Endothelial cell of umbilical vein (primary cell): Measurements from ENCODE around the gene MYO9B. TPM values are rescaled to one million over a fixed set of nuclear protein-coding genes. Genes with fewer than 3 reads are reported as not detected.

Experiments
- BruUV-seq: library from RNA; stranded (reverse); fragments of 400-500 nt; replicated peaks from 2 replicates; lab custom pipeline; 2021; lab: Mats Ljungman, UMichigan
- CTCF ChIA-PET: fragments of 300-600, 350-600 bp; sonication (Branson Sonifier 250); formaldehyde crosslinking; loops from one replicate; lab custom pipeline; 2021; ENCODE audit warnings: antibody characterized with exemption, inconsistent platforms; lab: Charles Lee
- POLR2A ChIA-PET: fragments of 300-600, 350-600 bp; sonication (Branson Sonifier 250); formaldehyde crosslinking; loops from one replicate; lab custom pipeline; 2021; ENCODE audit warnings: antibody characterized with exemption, inconsistent platforms; lab: Charles Lee
- DNase-seq: peaks from one replicate; pipeline ENCODE4 v3.0.0-alpha.2; 2011; ENCODE audit warnings: low read depth, low spot score
- FAIRE-seq: peaks from 2 replicates; lab custom pipeline; 2011; peaks lifted over from hg19 to GRCh38; lab: Jason Lieb, UNC
- H2AFZ ChIP-seq: 2 replicates; pipeline ENCODE4 v1.6.0; 2012; ENCODE audit warnings: low read depth, low read length, control low read depth, inconsistent platforms
- H3K27ac ChIP-seq: 2 replicates; pipeline ENCODE4 v1.5.1; 2011; ENCODE audit warnings: low read depth, mild to moderate bottlenecking, control low read depth, low read length, moderate library complexity; ENCODE audit not compliant: insufficient read depth
- H3K27me3 ChIP-seq, 2 experiments: 2 replicates each; pipeline versions ENCODE4 v1.6.0 to v1.6.1; 2011; ENCODE audit warnings: low read length in 2 of 2, mixed read lengths in 1 of 2; ENCODE audit not compliant: control insufficient read depth in 2 of 2, insufficient read depth in 2 of 2
- H3K36me3 ChIP-seq, 2 experiments: 2 replicates in 1 of 2; 3 replicates in 1 of 2; pipeline ENCODE4 v1.5.1; 2011; ENCODE audit warnings: low read length in 2 of 2, mild to moderate bottlenecking in 1 of 2, moderate library complexity in 1 of 2; ENCODE audit not compliant: control insufficient read depth in 2 of 2, insufficient read depth in 2 of 2; ENCODE audit errors: extremely low read depth in 1 of 2
- H3K4me1 ChIP-seq: 3 replicates; pipeline ENCODE4 v1.5.1; 2011; ENCODE audit warnings: mild to moderate bottlenecking, low read length; ENCODE audit not compliant: control insufficient read depth, insufficient read depth; ENCODE audit errors: extremely low read depth
- H3K4me2 ChIP-seq: 2 replicates; pipeline ENCODE4 v1.6.1; 2011; ENCODE audit warnings: low read length, control low read depth, mixed read lengths; ENCODE audit not compliant: insufficient read depth
- H3K4me3 ChIP-seq, 3 experiments: fragments of 200-600 bp in 1 of 3; sonication (generic), shearing (Covaris generic) in 1 of 3; replicated peaks in 1 of 3; 2 replicates each; pipeline ENCODE4 v1.5.1; 2011 to 2016; ENCODE audit warnings: control low read depth in 3 of 3, low read length in 3 of 3, mild to moderate bottlenecking in 2 of 3, inconsistent platforms in 1 of 3, low read depth in 1 of 3, moderate library complexity in 1 of 3; ENCODE audit not compliant: insufficient read depth in 1 of 3
- H3K79me2 ChIP-seq: 2 replicates; pipeline ENCODE4 v1.6.0; 2012; ENCODE audit warnings: low read length, inconsistent platforms; ENCODE audit not compliant: control insufficient read depth, insufficient read depth
- H3K9ac ChIP-seq: replicated peaks from 2 replicates; pipeline ENCODE3; 2011; ENCODE audit warnings: low read length, control low read depth; ENCODE audit not compliant: insufficient read depth; ENCODE audit errors: extremely low read depth
- H3K9me1 ChIP-seq: replicated peaks from 3 replicates; pipeline ENCODE4 v1.6.0; 2011; ENCODE audit warnings: mild to moderate bottlenecking, low read length; ENCODE audit not compliant: control insufficient read depth, insufficient read depth; ENCODE audit errors: extremely low read depth
- H3K9me3 ChIP-seq: replicated peaks from 2 replicates; pipeline ENCODE4 v1.5.1; 2012; ENCODE audit warnings: low read length, inconsistent platforms; ENCODE audit not compliant: control insufficient read depth, insufficient read depth
- H4K20me1 ChIP-seq: replicated peaks from 2 replicates; pipeline ENCODE3; 2011; ENCODE audit warnings: mild to moderate bottlenecking, low read length; ENCODE audit not compliant: control insufficient read depth, insufficient read depth; ENCODE audit errors: extremely low read depth
- EZH2 ChIP-seq: IDR thresholded peaks from 2 replicates; pipeline ENCODE4 v1.6.1; 2012; ENCODE audit warnings: borderline replicate concordance, low read depth, mild to moderate bottlenecking, moderate library complexity, low read length, inconsistent platforms; ENCODE audit not compliant: severe bottlenecking
- FOS ChIP-seq: IDR thresholded peaks from 2 replicates; pipeline ENCODE4 v1.6.1; 2011; ENCODE audit warnings: mild to moderate bottlenecking, low read length, moderate library complexity, borderline replicate concordance; ENCODE audit not compliant: insufficient read depth
- GATA2 ChIP-seq: IDR thresholded peaks from 2 replicates; pipeline ENCODE4 v1.7.0; 2011; ENCODE audit warnings: low read depth, mild to moderate bottlenecking, moderate library complexity, mixed read lengths, low read length; ENCODE audit not compliant: insufficient read length, insufficient read depth
- JUN ChIP-seq: IDR thresholded peaks from 2 replicates; pipeline ENCODE4 v1.6.1; 2011; ENCODE audit warnings: borderline replicate concordance, low read depth; ENCODE audit not compliant: insufficient read length, insufficient read depth
- MYC ChIP-seq: IDR thresholded peaks from one replicate; pipeline ENCODE4 v1.6.1; 2011; ENCODE audit warnings: mild to moderate bottlenecking, low read depth, low read length
- POLR2A ChIP-seq: IDR thresholded peaks from 2 replicates; pipeline ENCODE4 v1.6.1; 2012; ENCODE audit warnings: low read depth, mild to moderate bottlenecking, control low read depth, low read length
- POLR2AphosphoS5 ChIP-seq: IDR thresholded peaks from 2 replicates; pipeline ENCODE4 v1.6.1; 2012; ENCODE audit warnings: low read depth, mild to moderate bottlenecking, control low read depth, low read length, moderate library complexity; ENCODE audit not compliant: insufficient read depth
- dilution Hi-C: fragments of 300-500 bp; cut with MboI; formaldehyde crosslinking; loops from one replicate; pipeline ENCODE4 v1.15.0; 2019; ENCODE audit warnings: low sequenced_read_pairs; ENCODE audit not compliant: extremely low pct_ligation_motif_present
- intact Hi-C: fragments of 100-400 bp; cut with micrococcal nuclease; formaldehyde crosslinking; loops from one replicate; pipeline ENCODE4 v1.10.0; 2022
- polyA plus RNA-seq, 4 experiments: library from polyadenylated mRNA; depleted of rRNA in 3 of 4; stranded (reverse) in 3 of 4; unstranded in 1 of 4; fragments of >200 nt; gene quantifications; 2 replicates each; pipeline versions ENCODE4 v1.2.1 to v1.2.3, GENCODE V29; 2011 to 2012; ENCODE audit warnings: missing spikeins in 1 of 4
- total RNA-seq: library from RNA; stranded (reverse); gene quantifications from 2 replicates; pipeline ENCODE4 v1.2.3, GENCODE V29; 2021
- TF ChIP-seq, protein P1 (sequence below), 2 donors: IDR thresholded peaks; 1 replicate in 1 of 2; 2 replicates in 1 of 2; pipeline ENCODE4 v1.5.1; 2011; ENCODE audit warnings: low read length in 2 of 2, mild to moderate bottlenecking in 2 of 2, moderate library complexity in 2 of 2, control low read depth in 1 of 2, inconsistent platforms in 1 of 2, low read depth in 1 of 2; ENCODE audit not compliant: insufficient read depth in 1 of 2; ENCODE audit errors: extremely low read depth in 1 of 2
- TF ChIP-seq, protein P2 (sequence below): IDR thresholded peaks from 2 replicates; pipeline ENCODE4 v1.6.1; 2011; ENCODE audit not compliant: insufficient read depth, insufficient read length

MYO9B gene
- total and polyA plus RNA-seq, 2 donors (not counting 3 experiments of a cell fraction or from before 2014, with no cell fraction given), result 64.4 to 119 TPM

DNA sequence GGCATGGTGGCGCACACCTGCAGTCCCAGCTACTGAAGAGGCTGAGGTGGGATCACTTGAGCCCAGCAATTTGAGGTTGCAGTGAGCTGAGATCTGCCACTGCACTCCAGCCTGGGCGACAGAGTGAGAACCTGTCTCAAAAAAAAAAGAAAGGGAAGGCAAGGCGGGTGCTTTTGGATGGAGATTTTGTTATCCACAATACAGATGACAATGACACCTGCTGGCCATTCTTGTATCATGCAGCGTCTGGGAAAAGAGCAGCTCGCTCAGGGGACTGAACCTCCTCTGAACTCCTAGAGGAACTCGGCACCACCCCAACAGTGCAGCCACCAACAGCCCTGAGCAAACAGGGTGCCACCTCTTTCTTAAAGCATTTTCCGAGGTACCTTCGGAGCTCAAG lies 23.1 kb upstream of the MYO9B start:
- Histone ChIP-seq H3K79me2 (no peaks in the 10 kb centered on the region), H2AFZ (no peak overlapping the region), H3K27ac (no peak overlapping the region), H3K4me1 (no peaks in the 10 kb centered on the region), H4K20me1 (no peaks in the 10 kb centered on the region), H3K27me3 (no peaks in the 10 kb centered on the region), H3K4me2 (no peak overlapping the region), H3K4me3 (no peak overlapping the region), H3K9ac (no peak overlapping the region), H3K9me1 (no peaks in the 10 kb centered on the region), H3K9me3 (no peaks in the 10 kb centered on the region), H3K36me3 (peaks cover 3 to 4% of the 10 kb centered on the region in 2 experiments)
- DNase-seq, result peak; percentile 55
- peak; percentile 47 for FAIRE-seq
- dilution Hi-C loops, result no loop called here
- CTCF ChIA-PET, result interaction anchor here (0.6 to 5.4 kb wide), 45 partner anchors 9 to 553 kb away, joined by 3 to 148 read pairs (median 4); no protein-coding TSS in a partner anchor
- no TSS peak for BruUV-seq
- intact Hi-C loops, result loop anchor here (1.0 to 2.0 kb wide), 3 partner anchors 274 to 338 kb away; no protein-coding TSS in a partner anchor
- POLR2A ChIA-PET, result no interaction called here
- TF ChIP-seq POLR2AphosphoS5, result no peak
- TF ChIP-seq, protein P1, sequence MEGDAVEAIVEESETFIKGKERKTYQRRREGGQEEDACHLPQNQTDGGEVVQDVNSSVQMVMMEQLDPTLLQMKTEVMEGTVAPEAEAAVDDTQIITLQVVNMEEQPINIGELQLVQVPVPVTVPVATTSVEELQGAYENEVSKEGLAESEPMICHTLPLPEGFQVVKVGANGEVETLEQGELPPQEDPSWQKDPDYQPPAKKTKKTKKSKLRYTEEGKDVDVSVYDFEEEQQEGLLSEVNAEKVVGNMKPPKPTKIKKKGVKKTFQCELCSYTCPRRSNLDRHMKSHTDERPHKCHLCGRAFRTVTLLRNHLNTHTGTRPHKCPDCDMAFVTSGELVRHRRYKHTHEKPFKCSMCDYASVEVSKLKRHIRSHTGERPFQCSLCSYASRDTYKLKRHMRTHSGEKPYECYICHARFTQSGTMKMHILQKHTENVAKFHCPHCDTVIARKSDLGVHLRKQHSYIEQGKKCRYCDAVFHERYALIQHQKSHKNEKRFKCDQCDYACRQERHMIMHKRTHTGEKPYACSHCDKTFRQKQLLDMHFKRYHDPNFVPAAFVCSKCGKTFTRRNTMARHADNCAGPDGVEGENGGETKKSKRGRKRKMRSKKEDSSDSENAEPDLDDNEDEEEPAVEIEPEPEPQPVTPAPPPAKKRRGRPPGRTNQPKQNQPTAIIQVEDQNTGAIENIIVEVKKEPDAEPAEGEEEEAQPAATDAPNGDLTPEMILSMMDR (IDR thresholded peaks at IDR 0.05; ENCODE audit: extremely low read depth in 1 of 2, insufficient read depth in 1 of 2, low read depth in 1 of 2, low read length in 2 of 2), result peak; percentile 52 to 68

DNA sequence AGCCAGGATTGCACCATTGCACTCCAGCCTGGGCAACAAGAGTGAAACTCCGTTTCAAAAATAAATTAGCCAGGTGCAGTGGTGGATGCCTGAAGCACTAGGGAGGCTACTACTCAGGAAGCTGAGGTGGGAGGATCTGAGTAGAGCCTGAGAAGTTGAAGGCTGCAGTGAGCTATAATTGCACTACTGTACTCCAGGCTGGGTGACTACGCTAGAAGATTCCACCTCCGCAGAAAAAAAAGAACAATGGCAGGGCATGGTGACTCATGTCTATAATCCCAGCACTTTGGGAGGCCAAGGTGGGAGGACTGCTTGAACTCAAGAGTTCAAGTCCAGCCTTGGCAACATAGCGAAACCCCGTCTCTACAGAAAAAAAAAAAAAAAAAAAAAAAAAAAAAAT lies 20.8 kb upstream of the MYO9B start:
- Histone ChIP-seq H3K79me2 (no peaks in the 10 kb centered on the region), H3K4me2 (no peak overlapping the region), H3K27ac (no peak overlapping the region), H4K20me1 (no peaks in the 10 kb centered on the region), H3K9ac (no peak overlapping the region), H3K9me3 (no peaks in the 10 kb centered on the region), H3K9me1 (no peaks in the 10 kb centered on the region), H3K27me3 (no peaks in the 10 kb centered on the region), H3K4me3 (no peak overlapping the region), H2AFZ (no peak overlapping the region), H3K36me3 (peaks cover 8% of the 10 kb centered on the region in 2 experiments), H3K4me1 (no peaks in the 10 kb centered on the region)
- TF ChIP-seq POLR2AphosphoS5 (no peak), JUN (no peak), POLR2A (no peak), EZH2 (no peak), FOS (no peak), GATA2 (no peak), MYC (no peak)
- TF ChIP-seq, protein P2, sequence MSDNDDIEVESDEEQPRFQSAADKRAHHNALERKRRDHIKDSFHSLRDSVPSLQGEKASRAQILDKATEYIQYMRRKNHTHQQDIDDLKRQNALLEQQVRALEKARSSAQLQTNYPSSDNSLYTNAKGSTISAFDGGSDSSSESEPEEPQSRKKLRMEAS, result no peak
- TF ChIP-seq, protein P1 (IDR thresholded peaks at IDR 0.05; ENCODE audit: extremely low read depth in 1 of 2, insufficient read depth in 1 of 2, low read depth in 1 of 2, low read length in 2 of 2), result no peak
- FAIRE-seq (no peak), DNase-seq (no peak)
- no TSS peak for BruUV-seq
- ChIA-PET CTCF (interaction anchor here (1.4 to 2.8 kb wide), 2 partner anchors 338 to 340 kb away, joined by 4 to 13 read pairs; no protein-coding TSS in a partner anchor), POLR2A (no interaction called here)
- dilution Hi-C loops, result no loop called here
- intact Hi-C loops, result no loop called here
